ENCODE measurements around the gene USP37. TPM values are rescaled to one million over a fixed set of nuclear protein-coding genes. Genes with fewer than 3 reads are reported as not detected.

USP37 gene
- total and polyA plus RNA-seq, 2 of the 13 experiments (the other 11 are each of a cell fraction or from before 2014, with no cell fraction given): 6.5 to 30.6 TPM

GRCh38 chr2:218474527-218474926 lies 93.6 kb downstream of the USP37 start:
- no peak overlapping the region for H2AFZ ChIP-seq (ENCODE audit: low read length)
- H4K20me1 ChIP-seq (ENCODE audit: insufficient read depth, low read length): no peaks in the 10 kb centered on the region
- DNase-seq (ENCODE audit: low spot score) (no peak), FAIRE-seq (no peak), ATAC-seq (no peak)
- intact Hi-C loops (cut with micrococcal nuclease; ENCODE audit: unreplicated experiment): no loop called here
- H3K9me3 ChIP-seq (ENCODE audit: low read length): no peaks in the 10 kb centered on the region
- H3K79me2 ChIP-seq (ENCODE audit: insufficient read depth, low read length): no peaks in the 10 kb centered on the region
- no peak overlapping the region for H3K9ac ChIP-seq (ENCODE audit: insufficient read depth, low read depth, low read length)
- ChIA-PET POLR2A (no interaction called here), CTCF (ENCODE audit: low intra/inter-chr PET ratio, low total read pairs) (no interaction called here)
- H3K4me2 ChIP-seq (ENCODE audit: low read depth, low read length): no peak overlapping the region
- TF ChIP-seq ZNF431 (CRISPR knock-in tag; IDR thresholded peaks at IDR 0.05; ENCODE audit: borderline replicate concordance, low read depth): no peak
- no peak for TF ChIP-seq TARDBP (CRISPR knock-in tag; IDR thresholded peaks at IDR 0.05)
- no peak for TF ChIP-seq CBFB (CRISPR knock-in tag; IDR thresholded peaks at IDR 0.05)
- TF ChIP-seq, protein P1, sequence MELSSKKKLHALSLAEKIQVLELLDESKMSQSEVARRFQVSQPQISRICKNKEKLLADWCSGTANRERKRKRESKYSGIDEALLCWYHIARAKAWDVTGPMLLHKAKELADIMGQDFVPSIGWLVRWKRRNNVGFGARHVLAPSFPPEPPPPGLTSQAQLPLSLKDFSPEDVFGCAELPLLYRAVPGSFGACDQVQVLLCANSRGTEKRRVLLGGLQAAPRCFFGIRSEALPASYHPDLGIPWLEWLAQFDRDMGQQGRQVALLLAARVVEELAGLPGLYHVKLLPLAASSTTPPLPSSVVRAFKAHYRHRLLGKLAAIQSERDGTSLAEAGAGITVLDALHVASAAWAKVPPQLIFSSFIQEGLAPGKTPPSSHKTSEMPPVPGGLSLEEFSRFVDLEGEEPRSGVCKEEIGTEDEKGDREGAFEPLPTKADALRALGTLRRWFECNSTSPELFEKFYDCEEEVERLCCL (CRISPR knock-in tag; IDR thresholded peaks at IDR 0.05; ENCODE audit: borderline replicate concordance): no peak
- TF ChIP-seq ZNF3 (CRISPR knock-in tag; IDR thresholded peaks at IDR 0.05): no peak
- TF ChIP-seq ZFX (CRISPR knock-in tag; IDR thresholded peaks at IDR 0.05; ENCODE audit: low read depth): no peak
- no peak for TF ChIP-seq ZNF850 (CRISPR knock-in tag; conservative IDR thresholded peaks at IDR 0.05)
- TF ChIP-seq, protein P2, sequence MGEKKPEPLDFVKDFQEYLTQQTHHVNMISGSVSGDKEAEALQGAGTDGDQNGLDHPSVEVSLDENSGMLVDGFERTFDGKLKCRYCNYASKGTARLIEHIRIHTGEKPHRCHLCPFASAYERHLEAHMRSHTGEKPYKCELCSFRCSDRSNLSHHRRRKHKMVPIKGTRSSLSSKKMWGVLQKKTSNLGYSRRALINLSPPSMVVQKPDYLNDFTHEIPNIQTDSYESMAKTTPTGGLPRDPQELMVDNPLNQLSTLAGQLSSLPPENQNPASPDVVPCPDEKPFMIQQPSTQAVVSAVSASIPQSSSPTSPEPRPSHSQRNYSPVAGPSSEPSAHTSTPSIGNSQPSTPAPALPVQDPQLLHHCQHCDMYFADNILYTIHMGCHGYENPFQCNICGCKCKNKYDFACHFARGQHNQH (CRISPR knock-in tag; IDR thresholded peaks at IDR 0.05): no peak
- TF ChIP-seq KDM6A (CRISPR knock-in tag; IDR thresholded peaks at IDR 0.05; ENCODE audit: low read depth): no peak
- TF ChIP-seq ISL2 (CRISPR knock-in tag; IDR thresholded peaks at IDR 0.05): no peak
- no peak for TF ChIP-seq HNRNPUL1 (IDR thresholded peaks at IDR 0.05; ENCODE audit: low read depth, low read length)
- TF ChIP-seq ZFP36L2 (CRISPR knock-in tag; IDR thresholded peaks at IDR 0.05): no peak
- TF ChIP-seq, protein P3, sequence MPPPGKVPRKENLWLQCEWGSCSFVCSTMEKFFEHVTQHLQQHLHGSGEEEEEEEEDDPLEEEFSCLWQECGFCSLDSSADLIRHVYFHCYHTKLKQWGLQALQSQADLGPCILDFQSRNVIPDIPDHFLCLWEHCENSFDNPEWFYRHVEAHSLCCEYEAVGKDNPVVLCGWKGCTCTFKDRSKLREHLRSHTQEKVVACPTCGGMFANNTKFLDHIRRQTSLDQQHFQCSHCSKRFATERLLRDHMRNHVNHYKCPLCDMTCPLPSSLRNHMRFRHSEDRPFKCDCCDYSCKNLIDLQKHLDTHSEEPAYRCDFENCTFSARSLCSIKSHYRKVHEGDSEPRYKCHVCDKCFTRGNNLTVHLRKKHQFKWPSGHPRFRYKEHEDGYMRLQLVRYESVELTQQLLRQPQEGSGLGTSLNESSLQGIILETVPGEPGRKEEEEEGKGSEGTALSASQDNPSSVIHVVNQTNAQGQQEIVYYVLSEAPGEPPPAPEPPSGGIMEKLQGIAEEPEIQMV (CRISPR knock-in tag; IDR thresholded peaks at IDR 0.05; ENCODE audit: low read depth): no peak
- no peak for TF ChIP-seq ZNF207 (IDR thresholded peaks at IDR 0.05; ENCODE audit: borderline replicate concordance)
- TF ChIP-seq PHF21A (CRISPR knock-in tag; IDR thresholded peaks at IDR 0.05): no peak
- TF ChIP-seq PHF8 (CRISPR knock-in tag; IDR thresholded peaks at IDR 0.05): no peak
- no peak for TF ChIP-seq TAF1 (CRISPR knock-in tag; IDR thresholded peaks at IDR 0.05)
- TF ChIP-seq, protein P4, sequence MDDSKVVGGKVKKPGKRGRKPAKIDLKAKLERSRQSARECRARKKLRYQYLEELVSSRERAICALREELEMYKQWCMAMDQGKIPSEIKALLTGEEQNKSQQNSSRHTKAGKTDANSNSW (CRISPR knock-in tag; IDR thresholded peaks at IDR 0.05; ENCODE audit: borderline replicate concordance): no peak
- no peak for TF ChIP-seq SMARCC2 (IDR thresholded peaks at IDR 0.05)
- no peak overlapping the region for H3K27ac ChIP-seq (ENCODE audit: extremely low read length, insufficient read depth, low read length)
- H3K36me3 ChIP-seq (replicated peaks in 1 of 2; ENCODE audit: control insufficient read depth in 1 of 2, insufficient read depth in 2 of 2, low read length in 2 of 2): peaks cover 9 to 63% of the 10 kb centered on the region in 2 experiments
- BruUV-seq (replicated peaks): no TSS peak
- WGBS (ENCODE audit: low lambda C conversion rate): 94% methylated on average over 3 of the region's 3 CpGs
- in situ Hi-C loops (cut with HindIII; ENCODE audit: extremely low pct_ligation_motif_present, low pct_unique_long_range_greater_than_20kb): no loop called here
- H3K27me3 ChIP-seq (ENCODE audit: control insufficient read depth in 1 of 2, insufficient read depth in 2 of 2, low read length in 2 of 2): no peaks in the 10 kb centered on the region
- 0 out of 2 replicates have a peak, but pooled peaks cover 5% of the 10 kb centered on the region for H3K4me1 ChIP-seq (ENCODE audit: insufficient read depth, low read length)
- no peak overlapping the region for H3K4me3 ChIP-seq (replicated peaks in 1 of 3; ENCODE audit: insufficient read depth in 1 of 3, low read depth in 2 of 3, low read length in 3 of 3)

Data from HepG2 (cell line).